Ascending aorta (tissue), 2 donors: Measurements from ENCODE around the gene KIRREL3. TPM values are rescaled to one million over a fixed set of nuclear protein-coding genes. Genes with fewer than 3 reads are reported as not detected.

Experiments used
- DNase-seq, 2 donors: peaks; one replicate each; pipeline ENCODE4 v3.0.0-alpha.2; 2019; ENCODE audit warnings: low spot score in 2 of 2
- H3K27ac ChIP-seq, 2 donors: fragments of 200-600 bp; sonication (generic); one replicate each; pipeline ENCODE4 v1.5.1; 2016 to 2017; ENCODE audit warnings: mild to moderate bottlenecking in 1 of 2
- H3K27me3 ChIP-seq: fragments of 200-600 bp; sonication (generic); one replicate; pipeline ENCODE4 v1.5.1; 2017
- H3K36me3 ChIP-seq, 2 donors: fragments of 200-600 bp; sonication (generic); one replicate each; pipeline ENCODE4 v1.5.1; 2016
- H3K4me1 ChIP-seq, 2 donors: fragments of 200-600 bp; sonication (generic); one replicate each; pipeline ENCODE4 v1.5.1; 2016 to 2017; ENCODE audit warnings: mild to moderate bottlenecking in 1 of 2
- H3K4me3 ChIP-seq, 2 donors: fragments of 200-600 bp; sonication (generic); one replicate each; pipeline ENCODE4 v1.5.1; 2016 to 2017; ENCODE audit warnings: mild to moderate bottlenecking in 1 of 2
- H3K9me3 ChIP-seq, 2 donors: fragments of 200-600 bp; sonication (generic); one replicate each; pipeline ENCODE4 v1.5.1; 2016
- CTCF ChIP-seq, 3 experiments: fragments of 200-600 bp in 2 of 3; fragments of 450-650 bp in 1 of 3; sonication (generic) in 2 of 3; IDR thresholded peaks; one replicate each; pipeline ENCODE4 v1.5.1; 2016 to 2019; ENCODE audit warnings: antibody characterized with exemption in 3 of 3, mild to moderate bottlenecking in 1 of 3, moderate library complexity in 1 of 3
- intact Hi-C: fragments of 100-400 bp; cut with DNase I; formaldehyde crosslinking; loops from one replicate; pipeline ENCODE4 v1.15.1; 2023
- total RNA-seq: library from RNA; depleted of rRNA; stranded (reverse); fragments of >200 nt; gene quantifications from one replicate; pipeline ENCODE4 v1.1.0, GENCODE V29; 2016

The KIRREL3 gene
- total RNA-seq, 1 donor from 2014 or later, result not detected

GRCh38 chr11:126438272-126438671 is 562.3 kb downstream of the KIRREL3 start:
- H3K27me3 ChIP-seq, result no peaks in the 10 kb centered on the region
- no peak for DNase-seq
- H3K9me3 ChIP-seq, result no peaks in the 10 kb centered on the region
- no peak overlapping the region for H3K4me3 ChIP-seq
- no peaks in the 10 kb centered on the region for H3K4me1 ChIP-seq
- TF ChIP-seq CTCF (IDR thresholded peaks at IDR 0.05), result no peak
- H3K36me3 ChIP-seq, result no peaks in the 10 kb centered on the region
- intact Hi-C loops, result no loop called here
- H3K27ac ChIP-seq, result no peak overlapping the region

- Histone ChIP-seq H3K27me3 (no peaks in the 10 kb centered on the region), H3K4me3 (no peak overlapping the region), H3K27ac (no peak overlapping the region), H3K9me3 (no peaks in the 10 kb centered on the region), H3K36me3 (no peaks in the 10 kb centered on the region), H3K4me1 (no peaks in the 10 kb centered on the region)
- TF ChIP-seq CTCF (IDR thresholded peaks at IDR 0.05), result no peak
- no peak for DNase-seq
- intact Hi-C loops, result no loop called here
These were observed 562.8 kb downstream of the KIRREL3 start for GRCh38 chr11:126437731-126438130.

GRCh38 chr11:126436209-126436755 is 564.3 kb downstream of the KIRREL3 start:
- no peak for TF ChIP-seq CTCF (IDR thresholded peaks at IDR 0.05)
- Histone ChIP-seq H3K9me3 (no peaks in the 10 kb centered on the region), H3K4me3 (no peak overlapping the region), H3K36me3 (no peaks in the 10 kb centered on the region), H3K4me1 (peaks cover 0 to 8% of the 10 kb centered on the region in 2 donors), H3K27me3 (no peaks in the 10 kb centered on the region), H3K27ac (no peak overlapping the region)
- no peak for DNase-seq
- intact Hi-C loops, result no loop called here

- Histone ChIP-seq H3K9me3 (no peaks in the 10 kb centered on the region), H3K4me1 (peaks cover 0 to 8% of the 10 kb centered on the region in 2 donors), H3K36me3 (no peaks in the 10 kb centered on the region), H3K4me3 (no peak overlapping the region), H3K27me3 (no peaks in the 10 kb centered on the region), H3K27ac (no peak overlapping the region)
- no peak for TF ChIP-seq CTCF (IDR thresholded peaks at IDR 0.05)
- intact Hi-C loops, result no loop called here
- no peak for DNase-seq
These were observed 565.6 kb downstream of the KIRREL3 start for GRCh38 chr11:126434950-126435335.

GRCh38 chr11:126433989-126434949 is 566.3 kb downstream of the KIRREL3 start:
- Histone ChIP-seq H3K9me3 (no peaks in the 10 kb centered on the region), H3K27me3 (no peaks in the 10 kb centered on the region), H3K4me1 (peaks cover 0 to 8% of the 10 kb centered on the region in 2 donors), H3K4me3 (no peak overlapping the region), H3K27ac (no peak overlapping the region), H3K36me3 (no peaks in the 10 kb centered on the region)
- no peak for TF ChIP-seq CTCF (IDR thresholded peaks at IDR 0.05)
- intact Hi-C loops, result no loop called here
- no peak for DNase-seq
